GM12878 (cell line): Measurements from ENCODE around the gene NCBP3. TPM values are rescaled to one million over a fixed set of nuclear protein-coding genes. Genes with fewer than 3 reads are reported as not detected.

Source experiments
- ATAC-seq: fragments of 200-7000 bp; cut with Tn5 transposase; 3 replicates; pipeline ENCODE4 v1.9.1; 2020; ENCODE audit warnings: mild to moderate bottlenecking, moderate library complexity
- BruUV-seq: library from RNA; stranded (reverse); fragments of 400-500 nt; replicated peaks from 2 replicates; lab custom pipeline; 2021; lab: Mats Ljungman, UMichigan
- CTCF ChIA-PET: fragments of 300-600 bp; sonication (Branson Sonifier 250); formaldehyde crosslinking; extraction: SDS; loops from one replicate; lab custom pipeline; 2021; ENCODE audit warnings: inconsistent platforms; lab: Yijun Ruan, JAX
- POLR2A ChIA-PET: fragments of 350-600 bp; formaldehyde crosslinking; extraction: SDS; loops from one replicate; lab custom pipeline; 2021; ENCODE audit warnings: inconsistent platforms; lab: Charles Lee
- RAD21 ChIA-PET: fragments of 300-600 bp; sonication (Branson Sonifier 250); formaldehyde crosslinking; loops from one replicate; lab custom pipeline; 2023; ENCODE audit warnings: antibody characterized with exemption; ENCODE audit not compliant: unreplicated experiment; lab: Charles Lee
- SMC1A ChIA-PET: fragments of 300-600 bp; sonication (Branson Sonifier 250); formaldehyde crosslinking; loops from one replicate; lab custom pipeline; 2023; ENCODE audit not compliant: unreplicated experiment, uncharacterized antibody; lab: Charles Lee
- DNase-seq: peaks from one replicate; pipeline ENCODE4 v3.0.0-alpha.2; 2011; ENCODE audit warnings: low read depth, low spot score
- FAIRE-seq: peaks from 3 replicates; lab custom pipeline; 2011; peaks lifted over from hg19 to GRCh38; lab: Jason Lieb, UNC
- H2AFZ ChIP-seq: 2 replicates; pipeline ENCODE4 v1.6.0; 2011; ENCODE audit warnings: low read depth, low read length, control low read depth; ENCODE audit not compliant: control insufficient read depth
- H3K27ac ChIP-seq: 2 replicates; pipeline ENCODE4 v1.5.1; 2011; ENCODE audit warnings: control low read depth; ENCODE audit not compliant: control insufficient read depth, insufficient read depth
- H3K27me3 ChIP-seq, 2 experiments: replicated peaks in 1 of 2; 2 replicates each; pipeline versions ENCODE4 v1.6.0 to v1.6.1; 2011; ENCODE audit warnings: low read length in 1 of 2; ENCODE audit not compliant: control insufficient read depth in 2 of 2, insufficient read depth in 2 of 2
- H3K36me3 ChIP-seq, 2 experiments: 2 replicates each; pipeline ENCODE4 v1.5.1; 2011; ENCODE audit warnings: low read length in 1 of 2; ENCODE audit not compliant: control insufficient read depth in 2 of 2, insufficient read depth in 2 of 2
- H3K4me1 ChIP-seq: 2 replicates; pipeline ENCODE4 v1.6.1; 2011; ENCODE audit warnings: mild to moderate bottlenecking, low read length, moderate library complexity, mixed read lengths; ENCODE audit not compliant: control insufficient read depth, insufficient read depth
- H3K4me2 ChIP-seq: 2 replicates; pipeline ENCODE4 v1.6.0; 2011; ENCODE audit warnings: control low read depth; ENCODE audit not compliant: control insufficient read depth, insufficient read depth
- H3K4me3 ChIP-seq: fragments of 200-600 bp; sonication (generic); 2 replicates; pipeline ENCODE4 v1.5.1; 2016
- H3K79me2 ChIP-seq: 2 replicates; pipeline ENCODE4 v1.6.0; 2011; ENCODE audit warnings: low read length; ENCODE audit not compliant: control insufficient read depth, insufficient read depth
- H3K9ac ChIP-seq: 2 replicates; pipeline ENCODE4 v1.8.0; 2011; ENCODE audit warnings: low read length, control low read depth, mixed read lengths; ENCODE audit not compliant: control insufficient read depth, insufficient read depth
- H3K9me3 ChIP-seq: replicated peaks from 3 replicates; pipeline ENCODE4 v1.5.1; 2011; ENCODE audit warnings: mild to moderate bottlenecking, low read length; ENCODE audit not compliant: control insufficient read depth, insufficient read depth
- H4K20me1 ChIP-seq: 2 replicates; pipeline ENCODE4 v1.6.0; 2011; ENCODE audit not compliant: control insufficient read depth, insufficient read depth
- BACH1 ChIP-seq: fragments of 450-650 bp; IDR thresholded peaks from 2 replicates; pipeline ENCODE4 v1.6.1; 2017; ENCODE audit warnings: mild to moderate bottlenecking, borderline replicate concordance
- BCLAF1 ChIP-seq: fragments of 450-650 bp; IDR thresholded peaks from 2 replicates; pipeline ENCODE4 v1.6.1; 2017; ENCODE audit warnings: antibody characterized with exemption, mild to moderate bottlenecking, moderate library complexity
- BRCA1 ChIP-seq: IDR thresholded peaks from 2 replicates; pipeline ENCODE4 v1.6.1; 2011; ENCODE audit warnings: low read depth, low read length, improper control_type of control experiment
- CHD2 ChIP-seq: IDR thresholded peaks from 2 replicates; pipeline ENCODE4 v1.6.1; 2011; ENCODE audit warnings: low read depth, low read length, improper control_type of control experiment, borderline replicate concordance
- CUX1 ChIP-seq: IDR thresholded peaks from 2 replicates; pipeline ENCODE4 v1.6.1; 2012; ENCODE audit warnings: improper control_type of control experiment, low read depth, low read length; ENCODE audit not compliant: insufficient replicate concordance
- MYC ChIP-seq: IDR thresholded peaks from 2 replicates; pipeline ENCODE4 v1.6.1; 2011; ENCODE audit warnings: mild to moderate bottlenecking, low read length, moderate library complexity, inconsistent platforms; ENCODE audit not compliant: insufficient read depth, insufficient replicate concordance, insufficient read length, severe bottlenecking
- POU2F2 ChIP-seq: IDR thresholded peaks from 3 replicates; pipeline ENCODE4 v1.6.1; 2011; ENCODE audit warnings: low read depth, mild to moderate bottlenecking, low read length, borderline replicate concordance
- RBBP5 ChIP-seq: fragments of 200-600 bp; sonication (generic); conservative IDR thresholded peaks from 2 replicates; pipeline ENCODE4 v1.6.1; 2016
- TCF3 ChIP-seq: IDR thresholded peaks from 2 replicates; pipeline ENCODE4 v1.6.1; 2012; ENCODE audit warnings: low read depth, mild to moderate bottlenecking, low read length, borderline replicate concordance; ENCODE audit not compliant: insufficient read depth
- YY1 ChIP-seq: IDR thresholded peaks from 2 replicates; pipeline ENCODE4 v1.6.1; 2011; ENCODE audit warnings: low read depth, mild to moderate bottlenecking, low read length
- WGBS: methylation state at CpG from one replicate; pipeline ENCODE4 v1.1.6; 2016; ENCODE audit warnings: low lambda C conversion rate; ENCODE audit not compliant: insufficient replicate concordance, insufficient coverage; ENCODE audit errors: missing lambda C conversion rate; 5-methylcytosine and 5-hydroxymethylcytosine counted together
- in situ Hi-C: fragments of 300-500 bp; cut with MboI; formaldehyde crosslinking; loops from 9 replicates; pipeline ENCODE4 v1.14.3; 2018; ENCODE audit warnings: mixed read lengths
- intact Hi-C: fragments of 100-400 bp; cut with micrococcal nuclease; formaldehyde crosslinking; loops from one replicate; pipeline ENCODE4 v1.14.2; 2022; ENCODE audit not compliant: unreplicated experiment
- polyA plus RNA-seq, 11 experiments: library from polyadenylated mRNA; depleted of rRNA in 4 of 11; unstranded in 6 of 11; stranded (reverse) in 5 of 11; fragments of >200 nt; fragmentation: Nextera tagmentation in 4 of 11; fragmentation: Illumina TruSeq in 1 of 11; extraction: Ambion mirVana in 4 of 11; extraction: Trizol in 1 of 11; gene quantifications; 1 replicate in 1 of 11; 2 replicates in 10 of 11; pipeline versions ENCODE4 v1.2.1 to v1.2.3, GENCODE V29; 2011 to 2016; ENCODE audit warnings: inconsistent platforms in 2 of 11, missing spikeins in 2 of 11, low read depth in 1 of 11
- total RNA-seq, 4 experiments: library from RNA; depleted of rRNA in 3 of 4; stranded (reverse); fragments of >200 nt in 3 of 4; fragmentation: Illumina TruSeq in 1 of 4; extraction: Trizol in 1 of 4; gene quantifications; 2 replicates each; pipeline versions ENCODE4 v1.2.1 to v1.2.3, GENCODE V29; 2013 to 2021

The NCBP3 gene
- total and polyA plus RNA-seq, 10 of the 15 experiments (the other 5 are each of a cell fraction or from before 2014, with no cell fraction given) = 5.2 to 32.0 (median 23.2) TPM

- intact Hi-C loops (no loop called here), in situ Hi-C loops (no loop called here)
- Histone ChIP-seq H3K4me1 (no peaks in the 10 kb centered on the region; the same call in 1 of the 2 replicates), H3K36me3 (no peaks in the 10 kb centered on the region), H3K4me2 (no peak overlapping the region), H3K9ac (no peak overlapping the region)
- no peak for TF ChIP-seq CUX1
- no peak for TF ChIP-seq BRCA1
- TF ChIP-seq POU2F2 = no peak
- no peak for TF ChIP-seq TCF3
- TF ChIP-seq RBBP5 = no peak
- TF ChIP-seq BACH1 = no peak
- TF ChIP-seq MYC = no peak
- TF ChIP-seq YY1 = no peak
- no peak for TF ChIP-seq CHD2
- no peak for TF ChIP-seq BCLAF1
- TF ChIP-seq, all 136 proteins: peak for 0
- ChIA-PET RAD21 (interaction anchor here (1.1 kb wide), 1 partner anchor 15 kb away, joined by 4 read pairs; no protein-coding TSS in a partner anchor), CTCF (interaction anchor here (1.3 kb wide), 1 partner anchor 72 kb away, joined by 3 read pairs; no protein-coding TSS in a partner anchor), POLR2A (no interaction called here), SMC1A (interaction anchor here (1.0 kb wide), 1 partner anchor 15 kb away, joined by 3 read pairs; no protein-coding TSS in a partner anchor)
- Histone ChIP-seq H4K20me1 (no peaks in the 10 kb centered on the region), H3K9me3 (no peaks in the 10 kb centered on the region), H3K27me3 (no peaks in the 10 kb centered on the region), H3K27ac (no peak overlapping the region), H2AFZ (no peak overlapping the region), H3K79me2 (no peaks in the 10 kb centered on the region), H3K4me3 (no peak overlapping the region)
- no peak for FAIRE-seq
- WGBS = 52% methylated on average over 11 of the region's 12 CpGs
- no peak for DNase-seq
- no peak for ATAC-seq
- no TSS peak for BruUV-seq
These were observed 92.4 kb downstream of the NCBP3 start for GRCh38 chr17:3753624-3754023.
